ENCODE data around the gene CCDC102A. TPM values are rescaled to one million over a fixed set of nuclear protein-coding genes. Genes with fewer than 3 reads are reported as not detected.

Gene CCDC102A
- total and polyA plus RNA-seq, 10 of the 15 experiments (the other 5 are each of a cell fraction or from before 2014, with no cell fraction given) = 0.03 to 5.9 (median 2.4) TPM

DNA sequence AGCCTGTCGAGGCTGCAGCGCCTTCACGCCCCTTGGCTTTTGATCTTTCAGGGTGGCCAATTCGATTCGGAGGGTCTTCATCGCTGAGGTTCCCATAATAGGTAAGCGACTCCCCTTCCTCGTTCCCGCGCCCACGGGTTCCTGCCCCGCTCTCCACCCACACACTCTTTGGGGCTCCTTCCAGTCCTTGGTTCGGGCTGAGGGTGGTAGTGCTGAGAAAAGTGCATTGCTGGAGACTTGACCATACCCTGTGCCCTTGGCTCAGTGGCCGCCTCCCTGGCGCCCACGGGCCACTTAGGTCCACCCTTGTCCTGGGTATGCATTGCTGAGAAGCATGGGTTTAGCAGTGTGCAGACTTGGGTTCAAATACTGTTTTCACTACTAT is 73.4 kb downstream of the CCDC102A start:
- ChIA-PET POLR2A (interaction anchor here (0.6 to 4.5 kb wide), 6 partner anchors 13 to 850 kb away, joined by 3 to 14 read pairs (median 3); partner anchors contain the start of genes CIAPIN1 and COQ9), SMC1A (ENCODE audit: uncharacterized antibody, unreplicated experiment) (interaction anchor here (1.2 to 2.3 kb wide), 2 partner anchors 57 to 59 kb away, joined by 4 to 9 read pairs; no protein-coding TSS in a partner anchor), CTCF (interaction anchor here (0.8 to 7.0 kb wide), 19 partner anchors 12 to 275 kb away, joined by 3 to 51 read pairs (median 5); partner anchors contain the start of genes CIAPIN1, COQ9 and DOK4), RAD21 (ENCODE audit: unreplicated experiment) (interaction anchor here (0.7 to 1.8 kb wide), 5 partner anchors 14 to 83 kb away, joined by 3 to 6 read pairs (median 4); partner anchors contain the start of genes CIAPIN1 and COQ9)
- in situ Hi-C loops (cut with MboI) (no loop called here), intact Hi-C loops (cut with micrococcal nuclease; ENCODE audit: unreplicated experiment) (loop anchor here (1.0 to 5.0 kb wide), 2 partner anchors 54 to 163 kb away; no protein-coding TSS in a partner anchor)
- Histone ChIP-seq H2AFZ (ENCODE audit: control insufficient read depth, low read depth, low read length) (0 out of 2 replicates have a peak overlapping the region, but pooled peaks have one; percentile 5), H3K27me3 (replicated peaks in 1 of 2; ENCODE audit: control insufficient read depth in 2 of 2, insufficient read depth in 2 of 2, low read length in 1 of 2) (no peaks in the 10 kb centered on the region), H3K36me3 (ENCODE audit: control insufficient read depth in 2 of 2, insufficient read depth in 2 of 2, low read length in 1 of 2) (peaks cover 9 to 28% of the 10 kb centered on the region in 2 experiments), H3K9me3 (replicated peaks; ENCODE audit: control insufficient read depth, insufficient read depth, low read length) (no peaks in the 10 kb centered on the region), H3K9ac (ENCODE audit: control insufficient read depth, insufficient read depth, low read length) (peak overlapping the region; percentile 86), H3K4me3 (peak overlapping the region; percentile 98), H3K27ac (ENCODE audit: control insufficient read depth, insufficient read depth) (peak overlapping the region; percentile 64), H3K79me2 (ENCODE audit: control insufficient read depth, insufficient read depth, low read length) (peaks cover 18% of the 10 kb centered on the region), H3K4me1 (ENCODE audit: control insufficient read depth, insufficient read depth, low read length) (peaks cover 7% of the 10 kb centered on the region), H4K20me1 (ENCODE audit: control insufficient read depth, insufficient read depth) (no peaks in the 10 kb centered on the region), H3K4me2 (ENCODE audit: control insufficient read depth, insufficient read depth) (peak overlapping the region; percentile 93)
- no TSS peak for BruUV-seq (replicated peaks)
- FAIRE-seq = no peak
- under 1% methylated on average over 16 of the region's 16 CpGs for WGBS (ENCODE audit: insufficient coverage, insufficient replicate concordance, low lambda C conversion rate, missing lambda C conversion rate)
- peak; percentile 74 for ATAC-seq
- DNase-seq (ENCODE audit: low read depth, low spot score) = no peak
- TF ChIP-seq EGR1 (IDR thresholded peaks at IDR 0.05; ENCODE audit: borderline replicate concordance in 1 of 2, low read depth in 2 of 2, low read length in 2 of 2) = peak in 1 of 2 experiments; percentile 72; a peak in 2 of 3 replicates
- no peak for TF ChIP-seq SREBF2 (IDR thresholded peaks at IDR 0.05; ENCODE audit: low read length)
- 0 out of 2 replicates have a peak, but pooled peaks have one; percentile 6 for TF ChIP-seq POLR2AphosphoS2 (IDR thresholded peaks at IDR 0.05; ENCODE audit: low read depth, low read length)
- TF ChIP-seq RB1 (IDR thresholded peaks at IDR 0.05; ENCODE audit: borderline replicate concordance) = no peak
- TF ChIP-seq IKZF1 (conservative IDR thresholded peaks at IDR 0.05) = no peak

Data from GM12878 (cell line).